Cardiac atrium fibroblast (primary cell): ENCODE results near the gene CSNK2B. TPM values are rescaled to one million over a fixed set of nuclear protein-coding genes. Genes with fewer than 3 reads are reported as not detected.

Experiments
- total RNA-seq: library from RNA; depleted of rRNA; stranded (reverse); fragments of >200 nt; gene quantifications from 2 replicates; pipeline ENCODE4 v1.2.3, GENCODE V29; 2015

CSNK2B gene
- 218 and 219 TPM in 2 replicates for total RNA-seq

DNA sequence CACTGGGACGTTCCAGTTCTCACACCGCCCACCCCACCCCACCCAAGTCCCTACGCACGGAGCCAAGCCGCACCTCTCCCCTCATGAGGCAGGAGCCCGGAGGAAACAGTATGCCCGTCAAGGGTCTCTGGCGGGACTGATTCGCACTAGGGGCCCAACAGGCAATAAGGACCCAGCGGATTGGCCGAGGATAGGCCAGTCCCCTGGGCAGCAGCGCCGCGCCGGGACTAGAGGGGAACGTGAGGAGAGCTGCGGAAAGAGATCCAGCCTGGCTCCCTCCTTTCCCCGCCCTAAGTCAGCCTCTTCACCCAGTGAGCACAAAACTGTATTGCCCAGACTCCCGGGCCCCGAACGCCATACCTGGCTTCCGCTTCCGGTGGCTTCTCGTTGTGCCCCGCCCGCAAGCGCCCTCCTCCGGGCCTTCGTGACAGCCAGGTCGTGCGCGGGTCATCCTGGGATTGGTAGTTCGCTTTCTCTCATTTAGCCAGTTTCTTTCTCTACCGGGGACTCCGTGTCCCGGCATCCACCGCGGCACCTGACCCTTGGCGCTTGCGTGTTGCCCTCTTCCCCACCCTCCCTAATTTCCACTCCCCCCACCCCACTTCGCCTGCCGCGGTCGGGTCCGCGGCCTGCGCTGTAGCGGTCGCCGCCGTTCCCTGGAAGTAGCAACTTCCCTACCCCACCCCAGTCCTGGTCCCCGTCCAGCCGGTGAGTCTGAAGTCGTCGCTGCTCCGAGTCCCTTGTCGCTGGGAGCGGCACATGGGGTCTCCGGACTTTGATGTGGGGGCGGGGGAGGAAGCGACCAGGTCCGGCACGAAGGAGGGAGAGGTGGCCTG, at the start of gene CSNK2B:
Gene CSNK2B (plus strand): TSS at position 580 of the 836 bp plus-strand sequence. CDS start 752 bp downstream, outside the sequence.

GRCh38 chr6:31620586-31621319, 45.1 kb upstream of the CSNK2B start, which contains the start of gene PRRC2A:
TSS of gene PRRC2A (plus strand) at chr6:31620715. CDS start at chr6:31622790, 2,075 bp downstream.

GRCh38 chr6:31655349-31656237, 10.3 kb upstream of the CSNK2B start, which contains the start of gene APOM:
TSS of gene APOM (plus strand) at chr6:31655894. CDS start at chr6:31655967, 73 bp downstream.

GRCh38 chr6:31660381-31661261, 5.3 kb upstream of the CSNK2B start, which contains the start of gene C6orf47:
TSS of gene C6orf47 (minus strand) at chr6:31660778. CDS start at chr6:31659947, 831 bp downstream.

DNA sequence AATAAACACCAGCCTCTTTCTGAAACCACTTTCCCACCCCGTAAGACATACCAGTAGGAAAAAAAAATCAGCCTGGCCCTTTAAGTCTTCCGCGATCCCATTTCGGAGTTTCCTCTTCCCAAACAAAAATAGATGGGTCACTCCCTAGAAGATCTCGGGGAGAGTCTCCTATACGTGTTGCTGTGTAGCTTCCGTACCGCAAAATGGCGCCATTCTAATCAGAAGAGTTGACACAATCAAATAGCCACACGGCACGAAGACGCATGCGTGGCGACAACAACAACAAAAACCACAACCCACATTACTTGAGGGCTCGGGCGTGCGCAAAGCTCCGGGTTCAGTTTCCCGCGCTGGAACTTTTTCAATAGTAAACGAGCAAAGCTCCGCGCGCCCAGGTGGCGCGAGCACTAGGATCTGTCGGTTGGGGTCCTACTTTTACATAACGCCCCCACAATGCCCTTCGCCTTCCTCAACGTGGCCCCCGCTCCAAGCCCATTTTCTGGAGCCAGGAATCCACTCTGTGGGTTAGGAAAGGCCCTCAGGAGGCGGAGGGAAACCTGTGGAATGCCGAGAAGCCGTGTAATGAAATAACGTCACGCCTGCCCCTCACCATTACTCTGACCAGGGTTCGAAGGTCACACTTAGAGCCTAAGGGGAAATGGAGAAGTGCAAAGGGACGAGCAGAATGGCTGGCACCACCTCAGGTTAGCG, 935 bp upstream of the CSNK2B start, which contains the start of gene GPANK1:
Gene GPANK1 (minus strand): TSS at position 208 of the 711 bp plus-strand sequence. CDS start 519 bp downstream, outside the sequence.

DNA sequence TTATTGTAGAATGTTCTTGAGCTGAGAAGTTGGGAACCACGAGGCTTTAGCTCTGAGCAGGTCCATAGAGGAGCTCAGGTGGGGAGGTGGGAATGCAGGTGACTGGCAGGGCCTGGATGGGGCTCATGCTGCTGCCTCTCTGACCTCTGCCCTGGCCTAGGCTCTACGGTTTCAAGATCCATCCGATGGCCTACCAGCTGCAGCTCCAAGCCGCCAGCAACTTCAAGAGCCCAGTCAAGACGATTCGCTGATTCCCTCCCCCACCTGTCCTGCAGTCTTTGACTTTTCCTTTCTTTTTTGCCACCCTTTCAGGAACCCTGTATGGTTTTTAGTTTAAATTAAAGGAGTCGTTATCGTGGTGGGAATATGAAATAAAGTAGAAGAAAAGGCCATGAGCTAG, 3.8 kb downstream of the CSNK2B start, which contains the start of gene LY6G5B:
Gene LY6G5B (plus strand): TSS at position 301 of the 400 bp plus-strand sequence. CDS start 975 bp downstream, outside the sequence.

DNA sequence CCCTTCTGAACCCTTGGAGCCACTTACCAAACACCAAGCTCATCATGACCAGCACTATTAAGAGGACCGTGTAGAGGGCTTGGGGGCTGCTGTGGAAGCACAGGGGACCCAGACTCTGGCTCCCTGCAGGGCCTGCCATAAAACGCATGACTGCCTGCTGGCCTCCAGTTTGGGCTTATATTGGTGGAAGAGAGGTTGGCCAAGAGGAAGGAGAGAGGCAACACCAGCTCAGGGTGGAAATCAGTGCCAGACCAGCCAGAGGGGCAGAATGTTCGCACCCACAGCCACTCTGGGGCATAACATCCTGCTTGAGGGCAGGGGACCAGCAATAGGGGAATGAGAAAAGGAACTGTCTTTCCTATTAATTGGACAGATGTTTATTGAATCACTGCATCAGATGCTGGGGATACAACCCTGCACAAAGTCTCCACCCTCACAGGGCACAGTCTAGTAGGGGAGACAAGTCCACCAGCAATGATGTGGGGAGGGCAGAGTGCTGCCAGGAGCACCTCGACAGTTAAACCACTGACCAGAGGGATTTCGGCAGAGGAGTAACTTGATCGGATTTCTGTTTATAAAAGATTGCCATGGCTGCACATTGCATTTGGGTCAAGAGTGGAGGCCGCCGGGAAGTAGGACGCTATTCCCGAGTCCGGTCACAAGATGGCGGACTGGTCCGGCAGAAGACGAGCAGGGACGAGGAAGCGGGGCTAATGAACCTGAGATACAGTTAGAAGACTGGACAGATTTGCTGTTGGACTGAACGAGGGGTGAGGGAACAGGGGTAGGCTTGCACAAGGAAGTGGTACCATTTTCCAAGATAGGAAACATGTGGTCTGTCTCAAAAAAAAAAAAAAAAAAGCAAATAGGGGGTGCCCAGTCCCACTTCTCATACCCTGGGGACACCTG, 14.6 kb downstream of the CSNK2B start, which contains the start of gene LY6G5C:
Gene LY6G5C (minus strand): TSS at position 842 of the 909 bp plus-strand sequence. CDS start 694 bp downstream, at position 148.

DNA sequence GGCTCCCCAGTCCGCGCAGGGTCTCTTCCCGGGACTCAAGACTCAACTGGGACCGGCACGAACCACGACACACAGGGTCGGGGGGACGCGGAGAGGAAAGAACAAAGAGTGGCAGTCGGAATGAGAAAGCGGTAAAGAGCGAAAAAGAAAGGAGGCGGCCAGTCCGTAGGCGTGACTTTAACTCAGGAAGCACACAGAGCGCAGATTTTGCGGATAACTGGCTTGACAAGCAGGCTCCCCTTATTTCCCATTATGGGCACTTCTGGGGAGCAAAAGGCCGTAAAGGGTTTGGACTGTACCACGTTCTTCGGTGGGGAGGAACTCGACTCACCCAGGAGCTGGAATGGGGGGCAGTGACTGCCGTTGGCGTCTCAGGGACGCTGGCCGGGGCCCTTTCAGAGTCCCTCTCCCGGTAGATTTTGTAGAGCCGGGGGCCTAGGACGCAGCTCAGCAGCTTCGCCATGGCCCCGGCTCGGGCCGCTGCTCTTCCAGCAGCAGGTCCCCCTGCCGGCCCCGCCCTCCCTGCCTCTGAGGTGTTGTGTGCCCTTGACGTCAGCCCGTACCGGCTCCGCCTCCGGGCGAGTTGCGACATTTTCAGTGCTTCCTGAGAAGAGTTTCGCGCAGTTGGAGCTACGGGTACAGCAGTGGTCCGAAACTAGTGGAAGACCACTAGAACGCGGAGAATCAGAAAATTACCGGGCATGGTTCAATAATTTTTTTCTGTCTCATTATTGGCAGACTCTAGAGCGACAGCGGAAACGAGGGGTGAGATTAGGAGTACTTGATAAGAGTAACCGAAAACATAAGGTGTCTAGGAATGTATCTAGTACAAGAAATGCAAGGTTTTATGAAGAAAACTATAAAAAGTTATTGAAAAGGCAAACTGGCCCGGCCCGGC, 37.2 kb downstream of the CSNK2B start, which contains the start of gene ABHD16A:
Gene ABHD16A (minus strand): TSS at position 506 of the 898 bp plus-strand sequence. CDS start 43 bp downstream, at position 463.

DNA sequence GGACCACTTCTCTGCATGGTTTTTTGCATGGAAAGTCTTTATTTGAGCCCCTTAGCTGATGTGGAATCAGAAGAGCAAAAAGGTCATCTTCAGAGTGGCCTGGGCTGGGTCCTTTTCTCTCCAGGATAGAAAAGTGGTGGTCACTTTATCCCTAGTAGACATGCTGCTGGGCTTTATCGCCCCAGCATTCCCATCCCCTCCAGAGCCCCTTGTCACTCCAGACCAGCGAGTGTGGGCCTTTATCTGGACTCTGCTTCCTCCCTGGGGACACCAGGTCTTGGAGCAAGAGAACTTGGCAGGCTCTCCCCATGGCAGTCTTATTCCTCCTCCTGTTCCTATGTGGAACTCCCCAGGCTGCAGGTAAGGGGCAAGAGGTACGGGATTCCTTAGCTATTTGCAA, 40.7 kb downstream of the CSNK2B start, which contains the start of gene LY6G6F:
Gene LY6G6F (plus strand): TSS at position 268 of the 400 bp plus-strand sequence. CDS start 41 bp downstream, at position 309.

GRCh38 chr6:31715022-31715958, 49.4 kb downstream of the CSNK2B start, which contains the start of gene LY6G6D:
TSS of gene LY6G6D (plus strand) at chr6:31715348. CDS start at chr6:31715356, 8 bp downstream.

Other genes with a start within 250 kb of the CSNK2B start
- 7.2 and 7.9 TPM in 2 replicates for gene MICB, start 167.9 kb upstream of the CSNK2B start, total RNA-seq
- not detected in 2 replicates for gene MCCD1, start 137.1 kb upstream of the CSNK2B start, total RNA-seq
- 272 and 278 TPM in 2 replicates for gene DDX39B, start 124.1 kb upstream of the CSNK2B start, total RNA-seq
- 1.3 TPM in 2 replicates for gene ATP6V1G2, start 119.5 kb upstream of the CSNK2B start, total RNA-seq
- gene NFKBIL1, start 118.5 kb upstream of the CSNK2B start, total RNA-seq = 16.5 and 24.9 TPM in 2 replicates
- gene LTA, start 93.8 kb upstream of the CSNK2B start, total RNA-seq = not detected in 2 replicates
- gene TNF, start 90.5 kb upstream of the CSNK2B start, total RNA-seq = 0.16 and 0.54 TPM in 2 replicates
- not detected in 2 replicates for gene LTB, start 83.7 kb upstream of the CSNK2B start, total RNA-seq
- gene LST1, start 79.8 kb upstream of the CSNK2B start, total RNA-seq = 1.8 TPM in 1 of 2 replicates, not detected in the other
- gene NCR3, start 73.1 kb upstream of the CSNK2B start, total RNA-seq = not detected in 2 replicates
- gene AIF1, start 50.8 kb upstream of the CSNK2B start, total RNA-seq = not detected in 2 replicates
- 59.4 and 74.7 TPM in 2 replicates for gene PRRC2A, start 45.4 kb upstream of the CSNK2B start, total RNA-seq
- 200 and 228 TPM in 2 replicates for gene BAG6, start 13.4 kb upstream of the CSNK2B start, total RNA-seq
- gene APOM, start 10.2 kb upstream of the CSNK2B start, total RNA-seq = 7.6 TPM in 1 of 2 replicates, not detected in the other
- gene C6orf47, start 5.3 kb upstream of the CSNK2B start, total RNA-seq = 15.3 and 19.9 TPM in 2 replicates
- gene GPANK1, start 1.1 kb upstream of the CSNK2B start, total RNA-seq = 23.2 and 28.5 TPM in 2 replicates
- gene LY6G5B, start 3.9 kb downstream of the CSNK2B start, total RNA-seq = 1.1 and 1.5 TPM in 2 replicates
- not detected in 2 replicates for gene LY6G5C, start 15.0 kb downstream of the CSNK2B start, total RNA-seq
- 28.3 and 28.8 TPM in 2 replicates for gene ABHD16A, start 37.2 kb downstream of the CSNK2B start, total RNA-seq
- not detected in 2 replicates for gene LY6G6F, start 40.8 kb downstream of the CSNK2B start, total RNA-seq
- gene LY6G6D, start 49.3 kb downstream of the CSNK2B start, total RNA-seq = not detected in 2 replicates
- not detected in 2 replicates for gene LY6G6C, start 55.7 kb downstream of the CSNK2B start, total RNA-seq
- gene MPIG6B, start 57.3 kb downstream of the CSNK2B start, total RNA-seq = not detected in 2 replicates
- gene DDAH2, start 63.2 kb downstream of the CSNK2B start, total RNA-seq = 32.1 and 53.8 TPM in 2 replicates
- gene CLIC1, start 70.5 kb downstream of the CSNK2B start, total RNA-seq = 478 and 525 TPM in 2 replicates
- 2.1 and 4.3 TPM in 2 replicates for gene MSH5, start 73.9 kb downstream of the CSNK2B start, total RNA-seq
- gene SAPCD1, start 96.6 kb downstream of the CSNK2B start, total RNA-seq = 0.54 TPM in 1 of 2 replicates, not detected in the other
- gene VWA7, start 111.2 kb downstream of the CSNK2B start, total RNA-seq = under 0.01 TPM in 1 of 2 replicates, not detected in the other
- 40.1 and 59.8 TPM in 2 replicates for gene VARS1, start 129.7 kb downstream of the CSNK2B start, total RNA-seq
- 20.9 and 37.3 TPM in 2 replicates for gene LSM2, start 140.9 kb downstream of the CSNK2B start, total RNA-seq
- gene HSPA1L, start 149.2 kb downstream of the CSNK2B start, total RNA-seq = 0.49 TPM in 1 of 2 replicates, not detected in the other
- gene HSPA1A, start 149.5 kb downstream of the CSNK2B start, total RNA-seq = 59.8 and 77.6 TPM in 2 replicates
- gene HSPA1B, start 161.7 kb downstream of the CSNK2B start, total RNA-seq = 61.4 and 72.9 TPM in 2 replicates
- 37.5 and 55.9 TPM in 2 replicates for gene NEU1, start 196.7 kb downstream of the CSNK2B start, total RNA-seq
- not detected in 2 replicates for gene SLC44A4, start 212.9 kb downstream of the CSNK2B start, total RNA-seq
- gene EHMT2, start 231.6 kb downstream of the CSNK2B start, total RNA-seq = 26.0 and 35.0 TPM in 2 replicates
- gene ZBTB12, start 236.0 kb downstream of the CSNK2B start, total RNA-seq = 1.8 and 2.1 TPM in 2 replicates